Measurements from ENCODE around the gene TMEM80. TPM values are rescaled to one million over a fixed set of nuclear protein-coding genes. Genes with fewer than 3 reads are reported as not detected.
"Not testable (repeated sequence)": the region's sequence is repeated elsewhere in the genome, so short reads cannot be mapped to it uniquely, and the experiment has no call there.

The TMEM80 gene
- total RNA-seq, 4 donors from 2014 or later, result 57.3 to 103 (median 67.7) TPM

DNA sequence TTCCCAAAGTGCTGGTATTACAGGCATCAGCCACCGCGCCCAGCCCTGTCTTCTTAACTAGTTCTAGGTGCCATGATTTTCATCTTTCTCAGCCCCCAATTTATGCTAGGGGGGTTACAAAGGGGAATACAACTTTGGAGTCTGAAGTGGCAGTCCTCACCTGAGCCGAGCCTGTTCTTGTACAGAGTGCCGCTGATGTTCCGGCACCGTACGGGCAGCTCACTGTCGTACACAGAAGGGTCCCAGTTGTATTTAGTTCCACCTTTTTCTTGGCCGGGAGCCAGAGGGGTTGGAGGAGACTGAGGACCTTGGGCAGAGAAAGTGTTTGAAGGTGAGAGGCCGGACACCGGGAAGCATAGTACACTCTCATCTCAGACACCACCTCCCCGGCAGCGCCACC is 7.9 kb upstream of the TMEM80 start:
- H3K27ac ChIP-seq, result peak overlapping the region in 1 of 3 donors; percentile 92
- peaks cover 26 to 30% of the 10 kb centered on the region in 2 donors for H3K4me1 ChIP-seq
- H3K9me3 ChIP-seq, result no peaks in the 10 kb centered on the region
- no peak overlapping the region for H3K4me3 ChIP-seq (replicated peaks in 1 of 3)
- TF ChIP-seq, protein P1, sequence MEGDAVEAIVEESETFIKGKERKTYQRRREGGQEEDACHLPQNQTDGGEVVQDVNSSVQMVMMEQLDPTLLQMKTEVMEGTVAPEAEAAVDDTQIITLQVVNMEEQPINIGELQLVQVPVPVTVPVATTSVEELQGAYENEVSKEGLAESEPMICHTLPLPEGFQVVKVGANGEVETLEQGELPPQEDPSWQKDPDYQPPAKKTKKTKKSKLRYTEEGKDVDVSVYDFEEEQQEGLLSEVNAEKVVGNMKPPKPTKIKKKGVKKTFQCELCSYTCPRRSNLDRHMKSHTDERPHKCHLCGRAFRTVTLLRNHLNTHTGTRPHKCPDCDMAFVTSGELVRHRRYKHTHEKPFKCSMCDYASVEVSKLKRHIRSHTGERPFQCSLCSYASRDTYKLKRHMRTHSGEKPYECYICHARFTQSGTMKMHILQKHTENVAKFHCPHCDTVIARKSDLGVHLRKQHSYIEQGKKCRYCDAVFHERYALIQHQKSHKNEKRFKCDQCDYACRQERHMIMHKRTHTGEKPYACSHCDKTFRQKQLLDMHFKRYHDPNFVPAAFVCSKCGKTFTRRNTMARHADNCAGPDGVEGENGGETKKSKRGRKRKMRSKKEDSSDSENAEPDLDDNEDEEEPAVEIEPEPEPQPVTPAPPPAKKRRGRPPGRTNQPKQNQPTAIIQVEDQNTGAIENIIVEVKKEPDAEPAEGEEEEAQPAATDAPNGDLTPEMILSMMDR (IDR thresholded peaks at IDR 0.05), result no peak
- TF ChIP-seq POLR2A (IDR thresholded peaks at IDR 0.05), result no peak
- peaks cover 10 to 46% of the 10 kb centered on the region in 2 donors for H3K36me3 ChIP-seq
- no peak for DNase-seq
- intact Hi-C loops (cut with DNase I), result no loop called here
- H3K27me3 ChIP-seq, result no peaks in the 10 kb centered on the region
- 83 to 90% methylated on average over 13 of the region's 13 CpGs for WGBS, 2 donors

DNA sequence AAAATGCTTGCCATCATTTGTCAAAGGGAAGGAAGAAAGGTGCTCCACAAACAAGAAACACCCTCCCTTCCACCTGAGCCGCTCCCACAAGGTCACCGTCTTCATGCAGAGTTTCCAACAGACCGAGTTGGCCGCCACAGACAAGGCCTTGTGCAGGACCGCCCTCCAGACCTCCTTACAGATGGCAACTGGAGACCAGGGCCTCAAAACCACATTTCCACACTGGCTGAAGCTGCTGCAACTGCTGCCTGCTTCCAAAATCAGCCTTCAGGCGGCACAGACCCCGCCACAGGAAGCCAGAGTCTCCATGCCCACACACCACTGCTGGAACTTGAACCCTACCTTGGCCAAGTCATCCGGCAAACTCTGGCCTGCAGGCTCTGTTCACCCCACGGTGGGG is 6.9 kb upstream of the TMEM80 start:
- Histone ChIP-seq H3K9me3 (no peaks in the 10 kb centered on the region), H3K27ac (peak overlapping the region; percentile 86 to 92 (median 88)), H3K36me3 (peaks cover 10 to 41% of the 10 kb centered on the region in 2 donors), H3K4me1 (peaks cover 35 to 40% of the 10 kb centered on the region in 2 donors), H3K27me3 (no peaks in the 10 kb centered on the region), H3K4me3 (replicated peaks in 1 of 3) (no peak overlapping the region)
- no peak for TF ChIP-seq POLR2A (IDR thresholded peaks at IDR 0.05)
- TF ChIP-seq, protein P1 (IDR thresholded peaks at IDR 0.05), result no peak
- intact Hi-C loops (cut with DNase I), result no loop called here
- 88 to 95% methylated on average over 9 of the region's 9 CpGs for WGBS, 2 donors
- DNase-seq, result no peak

DNA sequence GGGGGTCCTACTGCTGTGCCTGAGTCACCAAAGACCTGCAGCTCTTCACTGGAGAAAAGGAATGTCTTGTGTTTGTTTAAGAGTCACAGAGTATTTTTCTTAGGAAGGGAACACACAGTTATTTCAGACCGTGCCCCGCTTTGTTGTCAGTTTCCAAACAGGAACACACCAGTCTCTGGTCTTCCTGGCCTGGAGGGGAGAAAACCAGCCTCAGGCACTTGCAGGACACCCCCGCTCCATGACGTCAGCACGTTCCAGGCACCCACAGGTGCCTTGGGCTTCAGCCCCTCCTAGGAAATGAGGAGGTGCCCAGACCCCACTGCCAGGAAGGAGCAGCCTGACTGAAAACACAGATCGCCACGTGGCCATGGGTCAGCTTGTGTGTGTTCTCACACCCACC is 6.0 kb upstream of the TMEM80 start:
- intact Hi-C loops (cut with DNase I), result no loop called here
- Histone ChIP-seq H3K4me3 (replicated peaks in 1 of 3) (no peak overlapping the region), H3K9me3 (no peaks in the 10 kb centered on the region), H3K36me3 (peaks cover 10 to 32% of the 10 kb centered on the region in 2 donors), H3K4me1 (peaks cover 44 to 49% of the 10 kb centered on the region in 2 donors), H3K27ac (peak overlapping the region; percentile 86 to 92 (median 88)), H3K27me3 (no peaks in the 10 kb centered on the region)
- peak in 1 of 2 donors; percentile 49 for TF ChIP-seq POLR2A (IDR thresholded peaks at IDR 0.05)
- TF ChIP-seq, protein P1 (IDR thresholded peaks at IDR 0.05), result no peak
- DNase-seq, result peak; percentile 95 to 96
- WGBS, 2 donors, result 42 to 65% methylated on average over 7 of the region's 7 CpGs

DNA sequence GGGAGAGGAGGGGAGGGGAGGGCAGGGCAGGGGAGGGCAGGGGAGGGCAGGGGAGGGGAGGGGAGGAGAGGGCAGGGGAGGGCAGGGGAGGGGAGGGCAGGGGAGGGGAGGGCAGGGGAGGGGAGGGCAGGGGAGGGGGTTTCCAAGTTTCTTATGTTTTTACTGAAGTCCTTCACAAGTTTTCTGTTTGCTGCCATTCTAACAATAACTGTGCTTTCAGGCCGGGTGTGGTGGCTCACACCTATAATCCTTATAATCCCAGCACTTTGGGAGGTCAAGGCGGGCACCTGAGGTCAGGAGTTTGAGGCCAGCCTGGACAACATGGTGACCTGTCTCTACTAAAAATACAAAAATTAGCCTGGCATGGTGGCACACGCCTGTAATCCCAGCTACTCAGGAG is 5.4 kb upstream of the TMEM80 start:
- H3K9me3 ChIP-seq; DNase-seq; H3K4me3 ChIP-seq (replicated peaks in 1 of 3); H3K27me3 ChIP-seq; intact Hi-C loops (cut with DNase I): not testable (repeated sequence)
- peak overlapping the region; percentile 61 to 92 (median 88) for H3K27ac ChIP-seq
- peaks cover 10 to 28% of the 10 kb centered on the region in 2 donors for H3K36me3 ChIP-seq
- WGBS, 2 donors, result 94 to 100% methylated on average over 3 of the region's 3 CpGs
- peaks cover 44 to 49% of the 10 kb centered on the region in 2 donors for H3K4me1 ChIP-seq

DNA sequence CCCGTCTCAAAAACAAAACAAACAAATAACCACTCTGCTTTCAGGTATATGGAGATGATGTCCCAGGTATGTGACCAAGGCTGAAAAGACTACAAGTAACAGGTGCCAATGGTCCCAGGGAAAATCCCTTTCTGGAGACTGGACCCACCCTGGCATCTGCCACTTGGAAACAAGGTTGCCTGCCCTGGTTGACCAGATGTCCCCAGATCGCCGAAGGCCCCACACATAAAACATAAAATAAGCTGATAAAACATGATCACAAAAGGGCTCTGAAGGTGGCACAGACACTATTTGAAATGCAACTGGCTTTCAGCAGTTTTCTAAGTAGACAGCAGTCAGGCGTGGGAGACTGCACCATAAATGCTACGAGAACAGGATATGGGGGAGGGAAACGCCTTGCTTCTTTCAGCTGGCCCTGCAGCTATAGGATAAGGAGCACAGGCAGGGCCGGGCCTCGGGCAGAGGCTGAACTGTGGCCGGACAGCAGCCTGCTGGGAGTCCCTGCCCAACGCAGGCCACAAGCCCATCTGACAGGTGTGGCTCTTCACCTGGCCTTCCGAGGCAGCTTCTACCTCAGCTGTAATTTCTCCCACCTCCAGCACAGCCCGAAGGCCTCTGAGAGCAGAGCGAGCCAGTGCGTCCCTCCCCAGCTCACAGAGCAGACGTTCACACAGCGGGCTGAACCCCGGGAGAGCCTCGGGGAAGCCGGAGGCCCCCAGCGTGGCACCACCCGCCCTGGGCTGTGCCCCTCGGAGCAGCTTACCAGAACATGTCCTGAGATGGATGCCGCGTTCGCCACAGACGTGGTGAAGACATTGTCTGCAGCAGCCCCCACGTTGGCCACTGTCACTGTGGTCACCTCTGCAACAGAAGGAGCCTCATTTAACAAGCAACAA is 4.6 kb upstream of the TMEM80 start:
- Histone ChIP-seq H3K36me3 (peaks cover 10 to 21% of the 10 kb centered on the region in 2 donors), H3K9me3 (no peaks in the 10 kb centered on the region), H3K27ac (peak overlapping the region; percentile 61 to 92 (median 88)), H3K27me3 (no peaks in the 10 kb centered on the region), H3K4me3 (replicated peaks in 1 of 3) (no peak overlapping the region), H3K4me1 (peaks cover 44 to 49% of the 10 kb centered on the region in 2 donors)
- TF ChIP-seq, protein P1 (IDR thresholded peaks at IDR 0.05), result no peak
- no peak for TF ChIP-seq POLR2A (IDR thresholded peaks at IDR 0.05)
- intact Hi-C loops (cut with DNase I), result no loop called here
- no peak for DNase-seq
- WGBS, 2 donors, result 81 to 86% methylated on average over 13 to 27 of the region's 27 CpGs
